CD4-positive, alpha-beta T cell (primary cell): Measurements from ENCODE around the gene TCEA2. TPM values are rescaled to one million over a fixed set of nuclear protein-coding genes. Genes with fewer than 3 reads are reported as not detected.

Experiments used
- ATAC-seq: fragments of 200-7000 bp; cut with Tn5 transposase; one replicate; pipeline ENCODE4 v1.10.0; 2022; ENCODE audit warnings: mild to moderate bottlenecking; ENCODE audit not compliant: poor library complexity
- CTCF ChIA-PET: fragments of 350-600 bp; sonication (Branson Sonifier 250); formaldehyde crosslinking; loops from one replicate; lab custom pipeline; 2021; ENCODE audit warnings: antibody characterized with exemption, inconsistent platforms; lab: Charles Lee
- POLR2A ChIA-PET: fragments of 350-600 bp; sonication (Branson Sonifier 250); formaldehyde crosslinking; loops from one replicate; lab custom pipeline; 2021; ENCODE audit warnings: antibody characterized with exemption, inconsistent platforms; lab: Charles Lee
- DNase-seq, 14 experiments: peaks; one replicate each; pipeline ENCODE4 v3.0.0-alpha.2; 2013 to 2020; ENCODE audit warnings: mixed read lengths in 2 of 14
- H3K27ac ChIP-seq, 2 donors: one replicate each; pipeline versions ENCODE4 v1.5.1 to v1.7.0; 2013; ENCODE audit warnings: low read length in 2 of 2, low read depth in 1 of 2, mild to moderate bottlenecking in 1 of 2
- H3K27me3 ChIP-seq, 2 experiments: 1 replicate in 1 of 2; 2 replicates in 1 of 2; pipeline versions ENCODE4 v1.6.1 to v1.7.0; 2013; ENCODE audit warnings: low read length in 2 of 2, control low read depth in 1 of 2, mild to moderate bottlenecking in 1 of 2, moderate library complexity in 1 of 2; ENCODE audit not compliant: insufficient read depth in 2 of 2, control insufficient read depth in 1 of 2
- H3K36me3 ChIP-seq: one replicate; pipeline ENCODE4 v1.6.1; 2013; ENCODE audit warnings: low read length, control low read depth; ENCODE audit not compliant: insufficient read depth
- H3K4me1 ChIP-seq: one replicate; pipeline ENCODE4 v1.6.1; 2013; ENCODE audit warnings: low read length, control low read depth; ENCODE audit not compliant: insufficient read depth
- H3K4me3 ChIP-seq: one replicate; pipeline ENCODE4 v1.5.1; 2013; ENCODE audit warnings: mild to moderate bottlenecking, low read length, moderate library complexity
- H3K9me3 ChIP-seq, 2 experiments: 1 replicate in 1 of 2; 2 replicates in 1 of 2; pipeline versions ENCODE4 v1.6.1 to v1.7.0; 2013; ENCODE audit warnings: low read length in 2 of 2, mild to moderate bottlenecking in 2 of 2, control low read depth in 1 of 2, moderate library complexity in 1 of 2; ENCODE audit not compliant: control insufficient read depth in 1 of 2, insufficient read depth in 1 of 2
- H3K27ac Mint-ChIP-seq: one replicate; pipeline ENCODE4 v1.8.0; 2020; ENCODE audit warnings: mixed read lengths
- H3K27me3 Mint-ChIP-seq: one replicate; pipeline ENCODE4 v1.8.0; 2021; ENCODE audit warnings: mixed read lengths
- H3K36me3 Mint-ChIP-seq: one replicate; pipeline ENCODE4 v1.8.0; 2021; ENCODE audit warnings: low read depth, mixed read lengths
- H3K4me1 Mint-ChIP-seq: one replicate; pipeline ENCODE4 v1.8.0; 2021; ENCODE audit warnings: low read depth, mixed read lengths
- H3K4me3 Mint-ChIP-seq: one replicate; pipeline ENCODE4 v1.8.0; 2020; ENCODE audit warnings: mild to moderate bottlenecking, mixed read lengths
- H3K9me3 Mint-ChIP-seq: one replicate; pipeline ENCODE4 v1.8.0; 2020; ENCODE audit warnings: mixed read lengths
- intact Hi-C, 2 experiments: fragments of 100-400 bp; cut with DNase I in 1 of 2; cut with micrococcal nuclease in 1 of 2; formaldehyde crosslinking; loops; one replicate each; pipeline versions ENCODE4 v1.15.1 to v1.9.0; 2023 to 2025; cut with DNase I, micrococcal nuclease
- total RNA-seq, 174 experiments: library from RNA in 2 of 174; stranded (reverse) in 2 of 174; gene quantifications; one replicate each; pipeline ENCODE4 v1.2.3 and lab custom pipeline; 2021 to 2026
- TF ChIP-seq, protein P1 (sequence below): fragments of 200-600 bp; IDR thresholded peaks from one replicate; pipeline ENCODE4 v1.8.0; 2022; ENCODE audit warnings: antibody characterized with exemption, mild to moderate bottlenecking

The TCEA2 gene
- total RNA-seq, 2 experiments from 2014 or later = 28.4 to 29.9 TPM

DNA sequence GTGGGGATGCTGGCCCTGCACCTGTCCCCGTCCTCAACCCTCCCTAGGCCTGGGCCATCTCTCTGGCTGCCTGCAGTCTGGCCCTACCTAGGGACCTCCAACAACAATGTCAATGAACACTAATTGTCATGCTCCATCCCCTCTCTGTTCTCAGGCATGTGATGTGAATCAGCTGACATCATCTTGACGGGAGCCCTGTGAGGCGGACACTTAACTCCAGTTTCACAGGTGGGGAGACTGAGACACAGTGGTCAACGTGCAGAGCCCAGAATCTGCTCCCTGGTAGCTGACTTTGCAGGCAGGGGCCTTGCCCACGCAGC, 762 bp upstream of the TCEA2 start:
- ChIA-PET CTCF (interaction anchor here (1.5 to 1.9 kb wide), 2 partner anchors 21 to 24 kb away, joined by 6 to 15 read pairs; no protein-coding TSS in a partner anchor), POLR2A (interaction anchor here (0.7 to 1.9 kb wide), 10 partner anchors 13 to 494 kb away, joined by 3 to 14 read pairs (median 4); partner anchors contain the start of genes LKAAEAR1, OPRL1, RGS19 and SOX18)
- intact Hi-C loops = loop anchor here (2.0 to 10.0 kb wide), 5 partner anchors 17 to 407 kb away; partner anchors contain the start of genes ARFRP1 (in 1 of the 2), PRPF6 (in 1 of the 2), RGS19 (in 1 of the 2) and RTEL1 (in 1 of the 2)
- TF ChIP-seq, protein P1, sequence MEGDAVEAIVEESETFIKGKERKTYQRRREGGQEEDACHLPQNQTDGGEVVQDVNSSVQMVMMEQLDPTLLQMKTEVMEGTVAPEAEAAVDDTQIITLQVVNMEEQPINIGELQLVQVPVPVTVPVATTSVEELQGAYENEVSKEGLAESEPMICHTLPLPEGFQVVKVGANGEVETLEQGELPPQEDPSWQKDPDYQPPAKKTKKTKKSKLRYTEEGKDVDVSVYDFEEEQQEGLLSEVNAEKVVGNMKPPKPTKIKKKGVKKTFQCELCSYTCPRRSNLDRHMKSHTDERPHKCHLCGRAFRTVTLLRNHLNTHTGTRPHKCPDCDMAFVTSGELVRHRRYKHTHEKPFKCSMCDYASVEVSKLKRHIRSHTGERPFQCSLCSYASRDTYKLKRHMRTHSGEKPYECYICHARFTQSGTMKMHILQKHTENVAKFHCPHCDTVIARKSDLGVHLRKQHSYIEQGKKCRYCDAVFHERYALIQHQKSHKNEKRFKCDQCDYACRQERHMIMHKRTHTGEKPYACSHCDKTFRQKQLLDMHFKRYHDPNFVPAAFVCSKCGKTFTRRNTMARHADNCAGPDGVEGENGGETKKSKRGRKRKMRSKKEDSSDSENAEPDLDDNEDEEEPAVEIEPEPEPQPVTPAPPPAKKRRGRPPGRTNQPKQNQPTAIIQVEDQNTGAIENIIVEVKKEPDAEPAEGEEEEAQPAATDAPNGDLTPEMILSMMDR = no peak
- DNase-seq (no peak), ATAC-seq (no peak)
- Mint-ChIP-seq H3K4me1 (peaks cover 37% of the 10 kb centered on the region), H3K36me3 (no peaks in the 10 kb centered on the region), H3K4me3 (no peak overlapping the region), H3K9me3 (no peaks in the 10 kb centered on the region), H3K27ac (no peak overlapping the region), H3K27me3 (no peaks in the 10 kb centered on the region)
- Histone ChIP-seq H3K4me1 (peaks cover 58% of the 10 kb centered on the region), H3K36me3 (no peaks in the 10 kb centered on the region), H3K9me3 (no peaks in the 10 kb centered on the region), H3K4me3 (peak overlapping the region; percentile 52), H3K27me3 (peaks cover 0 to 2% of the 10 kb centered on the region in 2 experiments), H3K27ac (no peak overlapping the region)

DNA sequence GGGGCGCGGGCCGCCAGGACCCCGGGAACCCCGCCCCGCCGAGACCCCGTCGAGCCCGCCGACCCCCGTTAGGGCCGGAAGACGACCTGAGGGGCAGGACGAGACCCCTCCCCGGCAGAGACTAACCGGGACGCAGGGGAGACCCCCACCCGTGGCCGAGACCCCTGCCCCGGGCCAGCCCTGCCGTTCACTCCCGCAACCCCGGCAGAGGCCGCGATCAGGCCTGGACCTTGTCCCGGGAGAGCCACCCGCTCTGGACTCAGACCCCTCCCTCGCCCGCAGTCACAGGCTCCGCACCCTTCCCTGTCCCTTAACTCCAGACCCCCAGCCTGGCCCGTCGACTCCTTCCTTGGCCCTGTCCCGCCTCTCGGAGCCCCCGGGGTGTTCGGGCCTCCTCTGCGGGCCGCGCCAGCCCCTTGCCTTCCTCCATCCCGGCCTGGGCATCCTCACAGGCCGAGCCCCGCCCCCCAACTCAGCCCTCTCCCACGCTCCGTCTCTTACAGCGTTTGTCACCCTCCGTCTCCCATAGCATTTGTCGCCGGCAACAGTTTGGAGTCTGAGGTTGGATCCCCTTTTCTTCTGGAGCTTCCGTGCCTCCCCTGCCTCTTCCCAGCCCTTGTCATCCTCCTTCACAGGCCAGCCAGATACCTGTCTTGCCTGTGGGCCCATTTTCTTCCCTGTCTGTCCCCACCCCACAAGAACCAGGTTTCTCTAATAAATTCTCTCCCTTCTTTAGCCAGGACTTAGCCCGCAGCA, 569 bp downstream of the TCEA2 start:
- intact Hi-C loops = loop anchor here (1.0 to 10.0 kb wide), 7 partner anchors 15 to 409 kb away; partner anchors contain the start of genes RGS19 (in 2 of the 2), ARFRP1 (in 1 of the 2), DNAJC5 (in 1 of the 2) and PRPF6 (in 1 of the 2)
- H3K36me3 Mint-ChIP-seq = no peaks in the 10 kb centered on the region
- ATAC-seq (no peak), DNase-seq (no peak)
- TF ChIP-seq, protein P1 = no peak
- H3K4me1 ChIP-seq = peaks cover 60% of the 10 kb centered on the region
- H3K9me3 ChIP-seq = no peaks in the 10 kb centered on the region
- H3K27me3 ChIP-seq = no peaks in the 10 kb centered on the region
- ChIA-PET POLR2A (interaction anchor here (0.9 to 1.9 kb wide), 11 partner anchors 14 to 495 kb away, joined by 3 to 14 read pairs (median 4); partner anchors contain the start of genes LKAAEAR1, OPRL1, RGS19 and SAMD10), CTCF (interaction anchor here (1.5 to 1.9 kb wide), 2 partner anchors 19 to 25 kb away, joined by 6 to 15 read pairs; no protein-coding TSS in a partner anchor)
- no peak overlapping the region for H3K27ac ChIP-seq
- peak overlapping the region; percentile 48 for H3K27ac Mint-ChIP-seq
- peaks cover 44% of the 10 kb centered on the region for H3K4me1 Mint-ChIP-seq
- peak overlapping the region; percentile 56 for H3K4me3 ChIP-seq
- H3K4me3 Mint-ChIP-seq = peak overlapping the region; percentile 85
- no peaks in the 10 kb centered on the region for H3K27me3 Mint-ChIP-seq
- H3K9me3 Mint-ChIP-seq = no peaks in the 10 kb centered on the region
- H3K36me3 ChIP-seq = no peaks in the 10 kb centered on the region

DNA sequence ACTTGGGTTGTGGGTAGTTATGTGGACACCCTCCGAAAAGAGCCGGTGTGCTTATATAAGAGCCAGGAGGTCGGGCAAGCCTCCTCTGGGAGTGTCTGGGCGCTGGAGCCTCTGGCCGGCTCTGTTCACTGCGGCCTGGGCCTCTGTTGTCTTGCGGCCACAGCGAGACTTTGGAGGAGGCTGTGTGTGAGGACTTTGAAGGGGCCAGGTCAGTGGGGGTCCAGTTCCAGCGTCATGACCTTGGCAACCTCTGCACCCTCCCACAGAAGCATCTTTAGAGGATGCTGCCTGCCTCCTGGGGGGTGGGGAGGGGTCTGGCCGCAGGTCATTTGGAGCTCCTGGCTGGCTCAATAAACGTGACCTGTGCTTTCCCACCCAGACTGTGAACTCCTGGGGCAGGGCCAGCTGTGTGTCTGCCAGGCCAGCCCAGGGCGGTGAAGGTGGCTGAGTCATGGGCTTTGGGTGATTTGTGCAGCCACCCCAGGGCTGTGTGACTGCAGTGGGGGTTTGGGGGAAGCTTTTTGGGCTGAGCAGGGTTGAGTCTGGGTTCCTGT, 1.2 kb downstream of the TCEA2 start:
- Histone ChIP-seq H3K27me3 (no peaks in the 10 kb centered on the region), H3K27ac (no peak overlapping the region), H3K36me3 (no peaks in the 10 kb centered on the region), H3K4me1 (peaks cover 67% of the 10 kb centered on the region), H3K4me3 (peak overlapping the region; percentile 56), H3K9me3 (no peaks in the 10 kb centered on the region)
- DNase-seq (no peak), ATAC-seq (no peak)
- POLR2A ChIA-PET = interaction anchor here (0.6 to 1.1 kb wide), 5 partner anchors 13 to 199 kb away, joined by 3 to 6 read pairs (median 3); partner anchors contain the start of genes RGS19, SAMD10 and TPD52L2
- intact Hi-C loops = loop anchor here in 1 of 2 experiments (5.0 to 10.0 kb wide), 2 partner anchors 357 to 409 kb away; partner anchors contain the start of genes ARFRP1, RTEL1, STMN3 and ZGPAT
- Mint-ChIP-seq H3K4me1 (peaks cover 42% of the 10 kb centered on the region), H3K36me3 (no peaks in the 10 kb centered on the region), H3K9me3 (no peaks in the 10 kb centered on the region), H3K4me3 (peak overlapping the region; percentile 85), H3K27ac (peak overlapping the region; percentile 48), H3K27me3 (no peaks in the 10 kb centered on the region)
- CTCF ChIA-PET = no interaction called here
- TF ChIP-seq, protein P1 = no peak
